HG03575 (cell line): ENCODE measurements around the gene COX7A2.

Experiments used
- ATAC-seq: cut with Tn5 transposase; IDR thresholded peaks from one replicate; pipeline ENCODE4 v1.9.1; 2021; ENCODE audit not compliant: unreplicated experiment, insufficient number of reproducible peaks, low FRiP score; ENCODE audit errors: extremely low read depth

The COX7A2 gene

DNA sequence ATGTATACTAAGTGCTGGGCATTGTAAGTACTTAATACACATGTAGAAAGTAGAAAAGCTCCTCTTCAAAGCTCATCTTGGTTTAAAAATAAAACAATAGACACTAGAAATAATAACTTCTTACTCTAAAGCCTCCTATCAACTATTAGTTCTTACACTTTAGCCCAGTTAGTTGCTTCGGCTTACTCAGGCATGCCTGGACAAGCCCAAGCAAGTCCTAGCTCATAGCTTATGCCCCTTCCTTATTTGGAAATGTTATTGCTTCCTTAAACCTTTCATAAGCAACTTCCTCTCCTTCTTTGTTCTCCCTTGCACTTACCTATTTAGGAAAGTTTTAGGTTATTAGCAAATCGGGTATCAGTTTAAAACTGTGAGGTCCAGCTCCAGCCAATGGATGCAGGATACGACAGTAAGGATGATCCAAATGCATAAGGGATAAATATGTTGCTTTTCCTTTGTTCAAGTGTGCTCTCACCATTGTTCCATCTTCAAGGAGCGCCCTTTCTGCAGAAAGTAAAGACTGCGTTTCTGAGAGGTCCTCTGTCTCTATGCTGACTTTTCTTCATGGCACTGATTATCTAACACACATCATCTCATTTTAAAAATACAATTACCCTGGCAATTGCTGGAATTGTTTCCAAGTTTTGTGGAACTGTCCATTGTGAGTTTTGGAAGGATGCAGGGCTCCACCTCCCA lies 28.7 kb upstream of the COX7A2 start:
- no peak for ATAC-seq

DNA sequence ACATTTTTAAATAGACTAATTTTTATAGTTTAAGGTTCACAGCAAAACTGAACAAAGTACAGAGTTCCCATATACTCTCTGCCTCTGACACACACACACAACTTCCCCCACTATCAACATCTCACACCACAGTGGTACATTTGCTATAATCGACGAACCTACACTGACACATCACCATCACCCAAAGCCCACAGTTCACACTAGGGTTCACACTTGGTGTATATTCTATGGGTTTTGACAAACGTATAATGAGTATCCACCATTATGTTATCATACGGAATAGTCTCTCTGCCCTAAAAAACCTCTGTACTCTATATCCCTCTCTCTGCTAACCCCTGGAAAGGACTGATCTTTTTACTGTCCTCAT lies 25.4 kb upstream of the COX7A2 start:
- no peak for ATAC-seq

DNA sequence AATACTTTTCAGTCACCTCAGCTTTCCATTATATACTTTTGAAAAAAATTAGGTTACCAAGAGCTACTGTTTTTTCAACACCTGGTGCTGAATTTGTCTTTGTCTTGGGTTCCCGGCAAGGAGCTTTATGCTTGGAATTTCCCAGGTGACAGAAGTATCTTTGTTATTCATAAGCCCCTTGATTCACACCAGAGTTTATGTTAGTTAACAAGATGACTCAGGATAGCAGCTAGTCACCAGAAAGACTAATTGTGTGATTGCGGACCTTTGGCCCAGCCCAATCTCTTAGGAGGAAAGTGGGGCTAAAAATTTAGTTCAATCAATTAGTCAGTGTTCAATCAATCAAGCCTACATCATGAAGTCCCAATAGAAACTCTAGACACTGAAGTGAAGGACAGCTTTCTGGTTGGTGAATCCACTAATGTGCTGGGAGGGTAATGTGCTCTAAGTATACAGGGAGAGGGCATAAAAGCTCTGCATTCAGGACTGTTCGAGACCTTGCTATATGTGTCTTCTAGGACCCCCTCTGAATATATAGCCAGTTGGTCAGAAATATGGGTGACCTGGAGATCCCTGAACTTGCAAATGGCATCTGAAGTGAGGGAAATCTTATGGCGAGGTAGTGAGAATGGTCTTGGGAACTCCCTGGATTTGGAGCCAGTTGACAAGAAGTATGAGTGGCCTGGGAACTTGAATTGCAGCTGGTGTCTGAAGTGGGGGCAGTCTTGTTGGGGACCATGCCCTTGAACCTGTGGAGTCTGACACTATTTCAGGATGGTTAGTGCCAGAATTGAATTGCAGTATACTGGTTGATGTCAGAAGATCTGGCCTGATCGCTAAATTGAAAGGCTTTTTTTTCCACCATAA lies 24.8 kb upstream of the COX7A2 start:
- no peak for ATAC-seq

DNA sequence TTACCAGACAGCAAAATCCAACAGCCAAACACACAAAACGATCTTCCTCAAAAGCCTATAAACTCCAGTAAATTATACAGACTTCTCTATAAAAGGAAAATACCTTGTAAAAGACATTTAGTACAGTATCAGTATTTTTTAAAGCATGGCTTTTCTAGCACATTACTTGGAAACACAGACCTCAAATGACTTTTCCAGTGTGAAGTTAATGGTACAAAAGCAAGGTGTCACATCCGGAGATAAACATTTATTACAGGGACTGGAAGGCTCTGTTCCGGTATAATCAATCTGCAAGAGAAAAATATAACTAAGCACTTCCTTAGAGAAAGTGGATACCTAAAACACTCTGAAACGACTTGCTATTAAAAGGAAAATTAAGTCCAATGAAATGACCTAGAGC lies 23.9 kb upstream of the COX7A2 start:
- no peak for ATAC-seq

DNA sequence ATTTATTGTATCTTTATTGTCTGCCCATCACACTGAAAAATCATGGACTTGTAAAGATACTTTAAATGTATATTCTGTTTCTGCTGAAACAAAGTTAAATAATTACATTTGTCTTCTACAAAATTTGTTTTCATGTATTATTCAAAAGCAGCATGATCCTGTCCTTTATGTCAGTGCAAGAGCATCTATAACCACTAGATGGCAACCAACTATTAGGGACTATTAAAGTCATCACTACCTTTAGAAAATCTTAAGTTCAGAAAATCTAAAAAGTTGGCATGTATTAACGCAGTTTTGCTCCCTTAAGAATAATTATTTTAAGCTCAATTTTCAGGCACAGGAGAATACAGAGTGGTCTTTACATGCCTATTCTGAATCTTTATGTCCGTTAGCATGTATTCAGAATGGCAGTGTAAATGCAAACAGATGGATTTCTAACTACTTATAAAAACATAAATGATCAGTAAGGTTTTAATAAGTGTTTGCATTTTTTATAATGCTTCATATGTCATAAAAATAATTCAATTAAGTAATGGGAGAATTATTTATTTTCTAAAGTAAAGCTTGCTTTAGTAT lies 23.2 kb upstream of the COX7A2 start:
- ATAC-seq = no peak

DNA sequence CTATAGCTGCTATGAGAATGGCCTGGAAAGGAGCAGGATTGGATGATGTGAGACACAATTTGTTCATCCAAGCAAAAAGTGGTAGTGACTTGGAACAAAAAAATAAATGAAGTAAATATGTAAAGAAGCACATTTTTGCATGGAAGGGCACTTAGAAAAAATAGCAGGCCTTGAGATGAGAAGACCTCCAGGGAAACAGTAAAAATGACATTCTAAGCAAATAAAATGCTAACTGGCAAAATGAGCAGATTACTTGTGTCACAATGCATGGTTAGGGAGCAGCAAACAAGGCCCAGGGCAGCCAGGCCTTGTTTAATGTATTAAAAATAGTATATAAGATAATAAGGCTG lies 19.8 kb upstream of the COX7A2 start:
- no peak for ATAC-seq

DNA sequence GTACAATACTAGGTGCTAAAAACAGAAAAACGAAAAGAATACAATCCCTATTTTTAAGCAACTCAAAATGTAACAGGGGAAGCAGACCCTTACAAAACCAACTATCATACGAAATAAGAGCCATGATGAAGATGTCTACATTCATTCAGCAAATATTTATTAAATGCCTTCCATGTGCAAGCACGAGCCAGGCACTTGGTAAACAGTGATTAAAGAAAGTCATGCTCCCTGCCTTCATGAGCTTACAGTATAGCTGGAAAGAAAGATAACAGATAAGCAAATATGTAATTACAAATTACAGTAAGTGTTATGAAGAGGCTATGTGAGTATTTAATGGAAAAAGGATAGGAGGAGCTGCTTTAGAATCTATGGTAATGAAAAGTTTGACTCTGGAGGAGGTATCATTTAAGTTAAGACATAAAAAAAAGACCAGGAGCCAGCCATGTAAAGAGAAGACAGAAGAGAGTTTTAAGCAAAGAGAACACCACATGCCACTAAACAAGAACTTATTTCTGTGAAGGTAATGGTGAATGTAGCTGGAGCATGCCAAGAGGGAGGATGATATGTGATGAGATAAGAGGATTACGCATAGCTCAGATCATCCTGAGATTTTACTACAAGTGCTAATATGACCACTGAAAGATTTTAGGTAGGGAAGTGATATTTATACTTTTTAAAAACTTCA lies 19.3 kb upstream of the COX7A2 start:
- no peak for ATAC-seq

DNA sequence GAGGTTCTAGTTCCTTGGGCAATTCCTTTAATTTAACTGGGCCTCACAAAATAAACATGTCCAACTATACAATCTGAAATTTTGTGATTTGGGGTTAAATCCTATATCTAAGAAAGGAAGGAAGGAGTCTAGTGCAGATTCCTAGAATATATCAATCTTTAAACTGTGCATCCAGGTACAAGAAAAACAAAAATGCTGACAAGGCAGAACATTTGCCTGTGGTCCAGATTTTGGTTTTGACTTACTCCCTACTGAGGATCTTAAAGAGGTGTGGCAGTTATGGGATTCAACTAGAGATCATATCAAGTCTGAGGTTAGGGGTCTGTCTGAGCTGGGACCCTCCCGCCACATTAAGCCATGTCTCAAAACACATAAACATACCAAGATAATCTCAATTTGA lies 17.7 kb upstream of the COX7A2 start:
- no peak for ATAC-seq

DNA sequence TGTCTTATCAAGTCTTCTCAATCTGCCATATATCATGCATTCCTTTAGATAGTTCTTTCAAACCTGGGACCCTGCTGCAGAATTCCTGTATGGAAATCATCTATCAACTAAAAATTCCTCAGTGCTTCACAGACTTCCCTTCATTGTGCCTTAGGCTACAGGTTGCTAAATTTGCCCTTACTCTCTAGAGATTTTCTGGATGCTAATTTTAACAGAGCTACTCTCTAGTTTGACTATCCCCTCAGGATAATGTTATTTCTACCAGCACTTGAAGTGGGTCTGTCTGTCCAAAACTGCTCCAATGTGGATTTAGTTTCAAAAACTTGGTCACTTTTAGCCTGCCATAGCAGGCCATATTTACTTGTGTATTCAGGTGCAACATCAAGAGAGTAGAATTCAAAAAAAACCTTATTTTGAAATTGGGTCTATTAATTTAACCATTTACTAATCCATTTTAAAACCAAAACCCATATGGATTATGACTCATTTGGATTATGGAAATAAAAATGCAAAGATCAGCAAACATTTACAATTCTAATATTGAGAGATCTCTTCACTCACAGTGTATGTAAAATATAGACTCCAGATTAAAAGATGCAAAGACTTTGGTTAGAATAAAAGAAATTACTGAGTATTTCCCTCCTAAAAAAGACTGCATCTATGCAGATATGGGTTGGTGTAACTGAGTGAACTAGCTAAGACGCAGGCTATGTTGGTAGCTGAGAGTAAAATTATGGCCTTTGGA lies 13.9 kb upstream of the COX7A2 start:
- no peak for ATAC-seq

DNA sequence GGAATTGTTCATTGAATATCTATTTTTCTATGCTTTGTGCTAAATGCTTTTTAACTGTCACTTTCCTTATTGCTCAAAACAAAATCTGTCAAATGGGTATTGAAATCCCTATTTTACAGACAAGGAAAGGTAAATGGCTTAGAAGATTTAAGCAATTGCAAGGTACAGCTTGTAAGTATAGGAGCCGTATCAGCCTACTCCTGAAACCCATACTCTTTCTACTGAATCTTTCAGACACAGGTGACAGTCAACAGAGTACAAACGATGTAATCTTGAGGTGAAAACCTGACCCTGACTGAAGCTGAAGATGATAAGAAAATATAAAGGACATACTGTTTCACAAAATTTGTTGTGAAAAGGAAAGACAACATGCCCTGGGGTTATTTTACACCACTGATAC lies 7.0 kb upstream of the COX7A2 start:
- ATAC-seq = no peak

DNA sequence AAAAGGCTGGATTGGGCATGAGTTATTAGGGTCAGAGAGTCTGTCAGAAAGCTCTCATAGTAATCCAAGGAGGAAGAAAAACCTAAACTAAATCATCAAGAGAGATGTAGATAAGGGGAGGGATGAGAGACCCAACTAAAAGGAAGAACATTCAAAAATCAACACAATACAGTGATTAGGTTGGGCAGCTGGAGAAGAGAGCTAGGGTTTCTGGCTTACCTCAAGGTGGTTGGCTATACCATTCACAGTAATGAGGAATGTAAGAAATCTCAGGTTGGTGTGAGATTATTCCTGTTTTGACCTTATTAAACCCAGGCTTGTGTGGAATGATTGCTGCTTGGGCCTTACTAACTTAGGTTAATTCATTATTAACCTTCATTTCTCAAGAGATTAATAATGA lies 6.2 kb upstream of the COX7A2 start:
- ATAC-seq = no peak

DNA sequence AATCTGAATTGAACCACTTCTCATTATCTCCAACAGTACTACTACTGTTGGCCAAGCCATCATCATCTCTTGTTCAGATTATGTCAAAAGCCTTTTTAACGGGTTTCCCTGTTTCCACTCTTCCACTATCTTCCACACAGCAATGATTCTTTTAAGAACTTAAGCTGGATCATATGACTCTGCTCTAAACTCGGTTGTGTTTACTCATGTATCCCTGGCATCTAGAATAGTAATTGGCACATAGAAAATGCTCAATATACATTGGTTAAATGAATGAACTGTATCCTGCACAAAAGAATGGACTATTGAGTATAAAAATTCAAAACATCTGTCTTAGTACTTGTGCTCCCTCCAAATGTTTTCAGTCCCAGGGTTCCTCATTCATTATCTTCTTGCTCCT lies 2.8 kb upstream of the COX7A2 start:
- ATAC-seq = no peak

DNA sequence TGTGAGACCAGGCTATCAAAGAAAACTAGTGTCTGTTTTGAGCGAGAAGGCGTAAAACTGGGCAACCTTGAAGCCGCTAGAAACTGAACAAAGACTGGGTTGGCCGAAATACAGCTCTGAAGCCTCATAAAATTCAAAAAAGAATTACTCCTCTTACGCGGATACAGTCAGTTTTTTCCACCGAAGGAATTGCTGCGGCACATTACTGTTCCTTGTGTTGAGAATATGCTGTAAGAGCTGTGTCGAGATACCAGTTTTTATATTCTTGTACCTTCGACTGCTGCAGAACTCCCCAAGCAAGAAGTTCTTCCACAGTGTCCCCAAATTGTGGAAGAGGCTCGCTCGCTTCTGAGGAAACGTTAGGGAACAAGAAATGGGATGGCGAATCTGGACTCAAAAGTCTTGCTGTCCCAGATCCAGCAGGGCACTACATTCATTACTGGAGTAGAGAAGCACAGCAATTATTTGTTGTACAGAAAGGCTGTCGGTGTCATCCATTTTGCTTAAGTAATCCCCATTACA lies 523 bp upstream of the COX7A2 start:
- ATAC-seq = no peak

DNA sequence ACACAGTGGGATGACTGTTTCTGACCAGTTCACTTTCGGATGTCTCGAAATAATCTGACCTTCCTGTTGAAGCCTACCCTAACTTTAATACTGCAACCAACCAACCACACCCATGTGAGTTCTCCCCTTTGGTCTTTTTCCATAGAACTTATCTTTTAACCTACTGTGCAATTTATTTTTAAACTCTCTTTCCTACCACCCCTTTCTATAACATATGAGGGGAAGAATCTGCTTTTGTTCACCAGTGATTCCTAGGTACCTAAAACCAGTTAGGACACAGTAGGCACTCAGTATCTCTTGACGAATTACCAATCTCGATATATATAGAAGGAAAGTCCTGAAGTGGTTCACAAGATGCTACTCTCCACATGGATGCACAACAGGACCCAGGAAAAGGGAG lies 7.0 kb downstream of the COX7A2 start:
- ATAC-seq = no peak

DNA sequence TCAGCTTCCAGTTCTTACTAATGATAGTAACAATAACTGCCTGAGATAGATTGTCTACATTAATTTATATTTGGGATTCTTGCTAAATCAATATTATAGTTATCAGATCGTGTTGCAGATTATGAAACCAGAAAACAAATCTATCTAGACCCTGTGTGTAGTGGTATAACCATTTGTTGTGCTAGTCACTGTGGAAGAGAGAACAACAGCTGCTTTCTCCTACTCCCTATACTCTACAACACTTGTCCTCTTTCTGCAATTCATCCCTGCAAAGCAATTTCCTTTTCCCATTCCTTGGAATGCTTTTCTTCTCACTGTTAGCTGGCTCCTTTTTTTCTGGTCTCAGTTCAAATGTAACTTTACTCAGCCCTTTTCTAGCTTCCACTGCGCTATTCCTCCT lies 8.3 kb downstream of the COX7A2 start:
- no peak for ATAC-seq

DNA sequence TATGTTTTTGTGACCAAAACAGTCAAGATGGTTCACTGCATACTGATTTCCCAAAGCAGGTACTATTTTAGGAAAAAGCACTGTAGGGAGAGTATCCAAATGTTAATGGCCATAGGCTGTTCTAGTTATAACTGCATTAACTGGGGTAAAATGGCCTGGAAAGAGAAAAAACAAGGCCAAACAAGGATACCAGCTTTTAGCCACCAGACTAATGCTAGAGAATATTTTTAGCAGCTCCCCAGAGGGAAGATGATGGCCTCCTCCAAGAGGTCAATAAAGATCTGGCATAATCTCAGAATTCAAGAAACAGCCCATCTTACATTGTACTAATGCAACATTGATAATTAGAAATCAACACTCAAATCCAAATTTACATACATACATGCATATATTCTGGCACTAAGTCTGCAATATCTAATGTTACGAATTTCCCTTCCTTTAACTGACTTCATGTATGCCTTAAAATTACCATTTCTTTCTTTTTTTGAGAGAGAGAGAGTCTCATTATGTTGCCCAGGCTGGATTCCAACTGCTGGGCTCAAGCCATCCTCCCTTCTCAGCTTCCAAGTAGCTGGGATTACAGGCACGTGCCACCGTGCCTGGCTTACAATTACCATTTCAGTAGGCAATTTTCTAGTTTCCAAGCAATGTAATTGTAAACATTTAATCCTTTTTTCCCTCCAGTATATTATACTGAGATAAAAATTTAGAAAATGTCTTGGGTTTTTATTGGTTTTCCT lies 9.3 kb downstream of the COX7A2 start:
- ATAC-seq = no peak

DNA sequence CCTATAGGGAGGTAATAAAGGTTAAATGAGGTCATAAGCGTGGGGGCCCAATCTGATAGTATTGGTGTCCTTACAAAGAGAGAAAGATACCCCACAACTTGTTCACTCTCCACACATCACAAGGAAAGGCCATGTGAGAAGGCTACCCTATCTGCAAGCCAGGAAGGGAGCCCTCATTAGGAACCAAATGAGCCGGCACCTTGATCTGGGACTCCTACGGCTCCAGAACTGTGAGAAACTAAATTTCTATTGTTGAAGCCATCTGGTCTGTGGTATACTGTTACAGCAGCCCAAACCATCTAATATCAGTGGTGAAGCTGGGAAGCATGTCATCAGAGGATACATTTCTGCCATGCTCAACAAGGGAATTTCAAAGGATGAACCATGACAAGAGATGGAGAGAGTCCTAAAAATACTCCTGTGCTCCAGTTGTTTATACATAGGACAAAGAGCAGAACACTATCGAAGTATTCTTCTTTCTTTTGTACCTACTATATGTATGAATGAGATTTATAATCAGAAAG lies 10.4 kb downstream of the COX7A2 start:
- ATAC-seq = no peak
